ENCODE measurements around the gene DNAJC5G.

Gene DNAJC5G

DNA sequence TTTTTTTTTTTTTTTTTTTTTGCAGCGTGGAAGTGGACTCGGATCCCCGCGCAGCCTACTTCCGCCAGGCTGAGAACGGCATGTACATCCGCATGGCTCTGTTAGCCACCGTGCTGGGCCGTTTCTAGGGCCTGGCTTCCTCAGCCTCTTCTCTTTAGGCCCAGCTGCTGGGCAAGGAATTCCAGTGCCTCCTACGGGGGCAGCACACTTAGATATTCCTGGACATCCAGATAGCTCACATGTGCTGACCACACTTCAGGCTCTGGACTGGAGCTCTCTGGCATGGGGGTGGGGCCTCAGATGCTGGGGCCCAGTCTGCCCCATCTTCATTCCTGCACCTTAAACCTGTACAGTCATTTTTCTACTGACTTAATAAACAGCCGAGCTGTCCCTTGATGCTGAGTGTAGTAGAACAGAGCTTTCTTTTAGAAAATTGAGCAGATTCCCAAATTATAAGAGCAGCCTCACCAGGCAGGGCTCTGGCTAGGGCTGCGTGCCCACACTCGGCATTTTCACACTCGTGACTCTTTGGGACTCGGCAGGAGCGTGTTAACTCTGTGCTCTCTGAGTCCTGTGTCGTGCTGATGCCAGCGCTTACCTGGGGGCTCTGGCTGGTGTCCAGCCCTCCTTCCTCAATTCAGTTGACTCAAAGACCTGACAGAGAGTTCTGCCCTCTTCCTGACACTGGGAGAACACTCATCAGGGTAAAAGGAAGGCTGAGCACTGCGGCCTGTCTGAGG lies 31.7 kb upstream of the DNAJC5G start:
- TF ChIP-seq TCF12 (IDR thresholded peaks at IDR 0.05; ENCODE audit: low read depth) = no peak

DNA sequence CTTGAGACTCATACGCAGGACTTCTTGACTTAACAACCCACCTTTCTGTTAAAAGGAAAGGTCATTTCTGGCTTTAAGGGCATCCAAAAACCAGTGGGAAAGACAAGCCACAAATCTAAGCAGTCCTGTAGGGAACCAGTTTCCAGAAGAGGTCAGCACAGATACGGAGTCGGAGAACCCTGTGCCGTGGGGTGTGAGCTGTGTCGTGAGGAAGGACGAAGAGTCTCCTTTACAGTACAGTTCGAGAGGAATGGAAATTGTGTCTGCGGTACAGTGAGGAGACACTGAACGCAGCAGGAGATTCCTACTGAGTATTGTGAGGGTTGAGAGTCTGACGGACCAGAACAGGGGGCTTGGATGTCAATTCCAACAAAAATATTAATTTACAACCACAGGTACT lies 30.1 kb upstream of the DNAJC5G start:
- TF ChIP-seq CEBPB (IDR thresholded peaks at IDR 0.05) (no peak), NFIC (IDR thresholded peaks at IDR 0.05) (no peak), TCF12 (IDR thresholded peaks at IDR 0.05; ENCODE audit: low read depth) (no peak), TEAD4 (IDR thresholded peaks at IDR 0.05) (no peak)

DNA sequence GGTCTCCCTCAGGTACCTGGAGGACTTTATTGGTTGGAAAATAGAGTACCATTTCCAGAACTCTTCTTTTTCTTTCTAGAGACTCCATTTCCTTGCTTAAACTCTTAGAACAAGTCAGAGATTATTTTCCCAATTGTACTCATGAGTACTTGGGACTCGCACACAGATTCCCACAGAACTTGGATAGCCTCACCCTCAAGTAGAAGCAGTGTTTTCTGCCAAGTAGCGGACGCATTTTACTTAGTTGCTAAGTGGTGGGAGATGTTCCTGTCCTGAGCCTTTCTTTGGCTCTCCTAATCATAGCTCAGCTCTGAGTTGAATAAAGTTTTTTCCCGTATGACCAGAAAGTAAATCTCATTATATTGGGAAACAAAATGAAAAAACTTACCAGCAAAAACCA lies 29.6 kb upstream of the DNAJC5G start:
- no peak for TF ChIP-seq EP300 (IDR thresholded peaks at IDR 0.05; ENCODE audit: borderline replicate concordance)
- no peak for TF ChIP-seq ZBTB7A (IDR thresholded peaks at IDR 0.05; ENCODE audit: low read depth)

DNA sequence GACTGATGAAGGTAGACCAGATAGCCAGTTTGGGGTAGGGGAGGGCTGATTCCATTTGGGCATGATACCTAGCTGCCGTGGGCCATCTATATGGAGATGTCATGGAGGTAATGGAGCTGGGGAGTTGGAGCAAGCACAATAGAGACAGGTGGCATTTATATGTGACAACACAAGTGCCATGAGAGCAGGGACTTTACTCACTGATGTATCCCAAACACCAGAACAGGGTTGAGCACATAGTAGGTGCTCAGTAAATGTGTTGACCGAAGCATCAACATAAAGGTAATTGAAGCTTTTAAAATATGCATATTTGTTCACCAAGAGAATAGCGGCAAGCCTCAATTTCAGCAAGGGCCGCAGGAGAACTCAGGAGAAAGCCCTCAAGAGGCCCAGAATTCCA lies 27.3 kb upstream of the DNAJC5G start:
- TF ChIP-seq RAD21 (IDR thresholded peaks at IDR 0.05; ENCODE audit: low read depth) (no peak), EP300 (IDR thresholded peaks at IDR 0.05; ENCODE audit: borderline replicate concordance) (no peak), CREB1 (IDR thresholded peaks at IDR 0.05; ENCODE audit: low read depth) (no peak), EGR1 (IDR thresholded peaks at IDR 0.05) (no peak), FOXM1 (IDR thresholded peaks at IDR 0.05; ENCODE audit: borderline replicate concordance, low read depth) (no peak)
- TF ChIP-seq, protein P1, sequence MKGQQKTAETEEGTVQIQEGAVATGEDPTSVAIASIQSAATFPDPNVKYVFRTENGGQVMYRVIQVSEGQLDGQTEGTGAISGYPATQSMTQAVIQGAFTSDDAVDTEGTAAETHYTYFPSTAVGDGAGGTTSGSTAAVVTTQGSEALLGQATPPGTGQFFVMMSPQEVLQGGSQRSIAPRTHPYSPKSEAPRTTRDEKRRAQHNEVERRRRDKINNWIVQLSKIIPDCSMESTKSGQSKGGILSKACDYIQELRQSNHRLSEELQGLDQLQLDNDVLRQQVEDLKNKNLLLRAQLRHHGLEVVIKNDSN (IDR thresholded peaks at IDR 0.05) = no peak
- TF ChIP-seq, protein P2, sequence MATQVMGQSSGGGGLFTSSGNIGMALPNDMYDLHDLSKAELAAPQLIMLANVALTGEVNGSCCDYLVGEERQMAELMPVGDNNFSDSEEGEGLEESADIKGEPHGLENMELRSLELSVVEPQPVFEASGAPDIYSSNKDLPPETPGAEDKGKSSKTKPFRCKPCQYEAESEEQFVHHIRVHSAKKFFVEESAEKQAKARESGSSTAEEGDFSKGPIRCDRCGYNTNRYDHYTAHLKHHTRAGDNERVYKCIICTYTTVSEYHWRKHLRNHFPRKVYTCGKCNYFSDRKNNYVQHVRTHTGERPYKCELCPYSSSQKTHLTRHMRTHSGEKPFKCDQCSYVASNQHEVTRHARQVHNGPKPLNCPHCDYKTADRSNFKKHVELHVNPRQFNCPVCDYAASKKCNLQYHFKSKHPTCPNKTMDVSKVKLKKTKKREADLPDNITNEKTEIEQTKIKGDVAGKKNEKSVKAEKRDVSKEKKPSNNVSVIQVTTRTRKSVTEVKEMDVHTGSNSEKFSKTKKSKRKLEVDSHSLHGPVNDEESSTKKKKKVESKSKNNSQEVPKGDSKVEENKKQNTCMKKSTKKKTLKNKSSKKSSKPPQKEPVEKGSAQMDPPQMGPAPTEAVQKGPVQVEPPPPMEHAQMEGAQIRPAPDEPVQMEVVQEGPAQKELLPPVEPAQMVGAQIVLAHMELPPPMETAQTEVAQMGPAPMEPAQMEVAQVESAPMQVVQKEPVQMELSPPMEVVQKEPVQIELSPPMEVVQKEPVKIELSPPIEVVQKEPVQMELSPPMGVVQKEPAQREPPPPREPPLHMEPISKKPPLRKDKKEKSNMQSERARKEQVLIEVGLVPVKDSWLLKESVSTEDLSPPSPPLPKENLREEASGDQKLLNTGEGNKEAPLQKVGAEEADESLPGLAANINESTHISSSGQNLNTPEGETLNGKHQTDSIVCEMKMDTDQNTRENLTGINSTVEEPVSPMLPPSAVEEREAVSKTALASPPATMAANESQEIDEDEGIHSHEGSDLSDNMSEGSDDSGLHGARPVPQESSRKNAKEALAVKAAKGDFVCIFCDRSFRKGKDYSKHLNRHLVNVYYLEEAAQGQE (IDR thresholded peaks at IDR 0.05; ENCODE audit: low read depth) = no peak

DNA sequence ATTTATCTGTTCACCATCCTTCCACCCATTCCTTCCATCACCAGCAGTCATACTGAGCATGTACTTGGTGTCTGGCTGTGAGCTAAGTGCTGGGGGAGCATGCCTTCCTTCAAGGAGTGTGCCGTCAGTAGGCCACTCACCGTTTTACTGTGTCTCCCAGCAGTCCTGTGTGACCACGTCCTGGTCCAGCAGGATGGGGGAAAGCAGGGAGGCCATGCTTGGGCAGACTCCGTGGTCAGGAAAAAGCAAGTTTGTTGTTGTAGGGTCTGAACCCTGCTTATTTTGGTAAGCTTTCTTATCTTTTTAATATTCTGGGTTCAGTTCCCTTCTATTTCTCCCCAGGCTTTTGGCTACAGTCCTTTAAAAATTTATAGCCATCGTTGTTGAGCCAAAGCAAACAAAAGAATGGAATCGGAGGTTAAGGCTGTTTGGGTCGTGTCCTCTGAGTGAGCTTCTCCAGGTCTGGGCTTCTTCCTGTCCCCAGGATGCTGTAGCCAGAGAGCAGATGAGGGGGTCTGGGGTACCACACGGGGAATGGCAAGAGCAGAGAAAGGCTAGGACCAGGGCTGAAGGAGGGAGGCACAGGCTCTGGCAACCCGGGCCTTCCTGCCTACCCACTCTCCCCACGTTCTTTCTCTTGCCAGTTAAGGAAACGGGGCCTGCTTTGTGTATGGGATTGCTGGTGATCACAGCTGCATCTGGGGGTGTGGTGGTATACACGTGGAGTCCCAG lies 25.9 kb upstream of the DNAJC5G start:
- TF ChIP-seq YY1 (IDR thresholded peaks at IDR 0.05; ENCODE audit: low read depth) = no peak
- TF ChIP-seq, protein P3, sequence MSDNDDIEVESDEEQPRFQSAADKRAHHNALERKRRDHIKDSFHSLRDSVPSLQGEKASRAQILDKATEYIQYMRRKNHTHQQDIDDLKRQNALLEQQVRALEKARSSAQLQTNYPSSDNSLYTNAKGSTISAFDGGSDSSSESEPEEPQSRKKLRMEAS (IDR thresholded peaks at IDR 0.05) = no peak
- TF ChIP-seq TCF12 (IDR thresholded peaks at IDR 0.05; ENCODE audit: low read depth) = no peak
- TF ChIP-seq, protein P1 (IDR thresholded peaks at IDR 0.05) = no peak
- TF ChIP-seq EP300 (IDR thresholded peaks at IDR 0.05; ENCODE audit: borderline replicate concordance) = no peak

DNA sequence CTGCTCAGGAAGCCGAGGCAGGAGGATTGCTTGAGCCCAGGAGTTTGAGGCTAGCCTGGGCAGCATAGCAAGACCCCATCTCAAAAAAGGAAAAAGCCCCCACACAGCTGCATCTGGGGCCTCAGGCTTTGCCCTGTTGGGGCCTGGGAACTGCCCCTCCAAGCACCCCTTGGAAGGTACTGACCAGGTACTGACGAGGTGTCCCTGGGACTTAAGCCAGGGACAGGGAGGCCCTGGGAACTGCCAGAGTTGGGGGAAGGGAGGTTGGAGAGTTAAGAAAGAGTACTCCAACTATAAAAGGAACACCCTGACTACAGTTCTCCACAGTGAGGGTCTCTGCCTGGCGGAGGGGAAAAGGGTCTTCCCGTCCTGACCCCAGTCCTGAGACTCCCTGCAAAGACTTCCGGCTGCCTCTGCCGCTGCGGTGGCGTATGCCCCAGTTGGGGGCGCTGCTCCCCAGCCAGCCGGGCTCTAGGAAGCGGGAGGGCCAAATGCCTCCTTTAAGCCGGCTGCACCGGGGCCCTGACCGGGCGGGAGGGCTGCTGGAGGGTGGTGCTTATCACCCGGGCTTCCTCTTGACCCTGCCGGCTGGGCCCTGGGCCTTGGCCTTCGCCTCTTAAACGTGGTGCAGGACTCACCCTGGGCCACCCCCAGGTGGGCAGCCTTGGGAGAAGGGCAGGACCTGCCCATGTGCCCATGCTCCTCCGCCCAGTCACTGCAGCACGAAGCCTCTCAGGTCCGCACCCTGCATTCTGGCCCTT lies 25.2 kb upstream of the DNAJC5G start:
- peak; percentile 82 for TF ChIP-seq RAD21 (IDR thresholded peaks at IDR 0.05; ENCODE audit: low read depth)
- TF ChIP-seq EP300 (IDR thresholded peaks at IDR 0.05; ENCODE audit: borderline replicate concordance) = no peak
- TF ChIP-seq EGR1 (IDR thresholded peaks at IDR 0.05) = no peak
- TF ChIP-seq NFIC (IDR thresholded peaks at IDR 0.05) = no peak

DNA sequence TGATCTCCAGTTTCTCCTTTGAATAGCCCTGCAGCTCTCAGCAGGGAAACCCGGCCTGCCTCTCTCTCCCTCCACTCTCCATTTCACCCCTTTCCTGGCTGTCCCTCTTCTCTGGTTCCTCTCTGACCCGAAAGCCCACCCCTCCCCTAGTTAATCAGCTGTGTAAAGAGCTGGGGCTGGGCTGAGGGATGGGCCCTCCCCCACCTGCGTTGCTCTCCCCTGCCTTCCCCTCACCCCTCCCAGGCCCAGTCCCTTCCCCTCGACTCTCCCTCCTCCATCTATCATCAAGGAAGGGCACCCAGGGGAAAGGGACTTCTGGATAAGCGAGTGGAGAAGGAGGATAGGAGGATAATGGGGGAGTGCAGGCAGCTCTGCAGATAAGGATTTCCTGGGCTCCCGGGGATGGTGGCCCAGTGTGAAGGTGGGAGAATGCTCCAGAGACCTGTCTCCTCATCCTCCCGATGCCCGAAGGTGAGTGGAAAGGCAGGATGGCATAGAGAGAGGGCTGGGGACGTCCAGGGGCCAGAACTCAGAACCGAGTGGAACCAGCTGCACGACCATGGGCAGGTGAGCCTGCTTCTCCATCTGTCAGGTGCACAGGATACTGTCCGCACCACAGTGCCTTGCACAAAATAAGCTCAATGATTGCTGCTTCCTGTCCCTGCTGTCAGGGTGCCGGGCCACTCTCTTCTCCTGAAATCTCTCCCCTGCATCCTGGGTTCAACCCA lies 24.4 kb upstream of the DNAJC5G start:
- TF ChIP-seq, protein P2 (IDR thresholded peaks at IDR 0.05; ENCODE audit: low read depth) = no peak
- TF ChIP-seq EGR1 (IDR thresholded peaks at IDR 0.05) (no peak), CREB1 (IDR thresholded peaks at IDR 0.05; ENCODE audit: low read depth) (no peak), TEAD4 (IDR thresholded peaks at IDR 0.05) (no peak), RAD21 (IDR thresholded peaks at IDR 0.05; ENCODE audit: low read depth) (no peak), EP300 (IDR thresholded peaks at IDR 0.05; ENCODE audit: borderline replicate concordance) (no peak), TAF1 (IDR thresholded peaks at IDR 0.05; ENCODE audit: low read depth) (no peak), YY1 (IDR thresholded peaks at IDR 0.05; ENCODE audit: low read depth) (no peak), CEBPB (IDR thresholded peaks at IDR 0.05) (no peak), FOXM1 (IDR thresholded peaks at IDR 0.05; ENCODE audit: borderline replicate concordance, low read depth) (no peak), TCF12 (IDR thresholded peaks at IDR 0.05; ENCODE audit: low read depth) (no peak)
- TF ChIP-seq, protein P1 (IDR thresholded peaks at IDR 0.05) = no peak
